ENCODE measurements around the gene ARSD. TPM values are rescaled to one million over a fixed set of nuclear protein-coding genes. Genes with fewer than 3 reads are reported as not detected.
A peak's percentile ranks its signal among the peaks of the same experiment; 100 is the strongest.
"Not testable (repeated sequence)": the region's sequence is repeated elsewhere in the genome, so short reads cannot be mapped to it uniquely, and the experiment has no call there.

The ARSD gene
- total RNA-seq, 2 donors from 2014 or later = 52.1 to 69.5 TPM

GRCh38 chrX:2931155-2931554, 2.0 kb upstream of the ARSD start:
- TF ChIP-seq CTCF (IDR thresholded peaks at IDR 0.05) (no peak), POLR2AphosphoS5 (IDR thresholded peaks at IDR 0.05) (no peak), POLR2A (IDR thresholded peaks at IDR 0.05) (no peak)
- intact Hi-C loops (cut with DNase I) = no loop called here
- DNase-seq (ENCODE audit: low spot score) = no peak
- no peak overlapping the region for H3K27ac ChIP-seq
- no peaks in the 10 kb centered on the region for H3K4me1 ChIP-seq (replicated peaks)
- H3K9me3 ChIP-seq = no peaks in the 10 kb centered on the region
- no peaks in the 10 kb centered on the region for H3K27me3 ChIP-seq (replicated peaks; ENCODE audit: insufficient read depth)
- 87% methylated on average over 2 of the region's 2 CpGs for WGBS
- no peaks in the 10 kb centered on the region for H3K36me3 ChIP-seq
- no peak overlapping the region for H3K4me3 ChIP-seq

DNA sequence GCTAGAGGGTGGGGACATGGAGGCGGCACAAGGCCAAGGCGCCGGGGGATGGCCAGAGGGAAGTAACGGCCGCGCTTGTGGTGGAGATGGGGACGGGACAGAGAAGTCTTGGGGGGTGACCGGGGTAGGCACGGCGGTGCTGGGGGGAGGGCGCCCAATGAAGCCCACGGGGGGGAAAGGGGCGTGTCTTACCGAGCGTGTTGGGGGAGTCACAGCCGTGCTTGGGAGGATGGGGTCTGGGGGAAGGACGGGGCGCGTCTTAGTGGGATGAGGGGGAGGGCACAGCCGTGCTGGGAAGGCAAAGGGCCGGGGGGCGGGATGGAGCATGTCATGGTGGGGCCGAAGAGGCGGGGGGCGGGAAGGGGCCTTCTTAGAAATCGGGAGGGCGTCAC, 952 bp downstream of the ARSD start:
- Histone ChIP-seq H3K27ac (peak overlapping the region; percentile 90 to 93), H3K36me3 (no peaks in the 10 kb centered on the region), H3K4me1 (replicated peaks) (no peaks in the 10 kb centered on the region), H3K4me3 (peak overlapping the region; percentile 53 to 59), H3K27me3 (replicated peaks; ENCODE audit: insufficient read depth) (no peaks in the 10 kb centered on the region), H3K9me3 (no peaks in the 10 kb centered on the region)
- 3% methylated on average over 20 of the region's 27 CpGs for WGBS
- TF ChIP-seq POLR2A (IDR thresholded peaks at IDR 0.05) (no peak), POLR2AphosphoS5 (IDR thresholded peaks at IDR 0.05) (no peak), CTCF (IDR thresholded peaks at IDR 0.05) (no peak)
- DNase-seq (ENCODE audit: low spot score) = peak; percentile 10
- intact Hi-C loops (cut with DNase I) = no loop called here

DNA sequence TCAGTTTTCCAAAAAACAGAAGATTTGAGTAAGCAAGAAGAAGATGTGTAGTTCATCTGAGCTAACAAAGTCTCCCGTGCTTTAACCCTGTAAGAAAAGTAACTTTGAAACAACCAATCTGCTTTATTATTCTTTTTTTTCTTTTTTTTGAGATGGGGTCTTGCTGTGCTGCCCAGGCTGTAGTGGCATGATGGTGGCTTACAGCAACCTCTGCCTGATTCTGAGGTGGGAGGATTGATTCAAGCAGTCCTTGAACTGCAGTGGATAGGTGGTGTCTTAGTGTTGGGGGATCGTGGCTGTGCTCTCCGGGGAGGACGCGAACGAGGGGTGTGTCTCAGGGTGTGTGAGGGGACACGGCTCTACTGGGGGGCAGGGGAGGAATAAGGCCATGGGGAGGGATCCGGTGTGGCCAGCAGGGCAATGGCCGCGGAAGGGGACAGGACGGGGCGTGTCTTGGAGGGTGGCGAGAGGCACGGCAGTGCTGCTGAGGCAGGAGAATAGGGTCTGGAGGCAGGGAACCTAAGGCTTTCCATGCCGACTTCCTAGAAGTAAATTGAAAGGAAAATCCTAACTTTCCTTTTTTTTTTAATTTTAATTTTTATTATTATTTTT, 2.4 kb downstream of the ARSD start:
- Histone ChIP-seq H3K27ac (no peak overlapping the region), H3K27me3 (replicated peaks; ENCODE audit: insufficient read depth) (no peaks in the 10 kb centered on the region), H3K4me3 (no peak overlapping the region), H3K36me3 (no peaks in the 10 kb centered on the region), H3K4me1 (replicated peaks) (no peaks in the 10 kb centered on the region), H3K9me3 (no peaks in the 10 kb centered on the region)
- TF ChIP-seq POLR2AphosphoS5 (IDR thresholded peaks at IDR 0.05) (no peak), CTCF (IDR thresholded peaks at IDR 0.05) (no peak), POLR2A (IDR thresholded peaks at IDR 0.05) (no peak)
- intact Hi-C loops (cut with DNase I) = no loop called here
- WGBS = 97% methylated on average over 15 of the region's 15 CpGs
- DNase-seq (ENCODE audit: low spot score) = no peak

- WGBS = 80% methylated on average over 4 of the region's 4 CpGs
- H3K4me1 ChIP-seq (replicated peaks); DNase-seq (ENCODE audit: low spot score); H3K9me3 ChIP-seq; H3K36me3 ChIP-seq; H3K27ac ChIP-seq; H3K27me3 ChIP-seq (replicated peaks; ENCODE audit: insufficient read depth); intact Hi-C loops (cut with DNase I); H3K4me3 ChIP-seq: not testable (repeated sequence)
Observed at GRCh38 chrX:2926255-2926654, 2.9 kb downstream of the ARSD start.

- TF ChIP-seq CTCF (IDR thresholded peaks at IDR 0.05) (no peak), POLR2A (IDR thresholded peaks at IDR 0.05) (no peak), POLR2AphosphoS5 (IDR thresholded peaks at IDR 0.05) (no peak)
- H3K9me3 ChIP-seq = no peaks in the 10 kb centered on the region
- no peaks in the 10 kb centered on the region for H3K36me3 ChIP-seq
- intact Hi-C loops (cut with DNase I) = no loop called here
- H3K27me3 ChIP-seq (replicated peaks; ENCODE audit: insufficient read depth) = no peaks in the 10 kb centered on the region
- no peak overlapping the region for H3K27ac ChIP-seq
- no peak overlapping the region for H3K4me3 ChIP-seq
- no peaks in the 10 kb centered on the region for H3K4me1 ChIP-seq (replicated peaks)
- DNase-seq (ENCODE audit: low spot score) = no peak
- 94% methylated on average over 7 of the region's 9 CpGs for WGBS
Observed at GRCh38 chrX:2924151-2924550, 5.0 kb downstream of the ARSD start.

Measured in prostate gland (tissue), 2 donors.